Measurements from ENCODE around the gene SLC39A7.

GRCh38 chr6:33250731-33251130 lies 50.1 kb downstream of the SLC39A7 start:
- TF ChIP-seq CTCF (IDR thresholded peaks at IDR 0.05) (no peak), TFCP2L1 (CRISPR knock-in tag; IDR thresholded peaks at IDR 0.05) (no peak), SREBF2 (IDR thresholded peaks at IDR 0.05) (no peak), CBX8 (IDR thresholded peaks at IDR 0.05) (no peak), RNF2 (IDR thresholded peaks at IDR 0.05; ENCODE audit: borderline replicate concordance, low read depth) (no peak), ZFP36 (IDR thresholded peaks at IDR 0.05; ENCODE audit: borderline replicate concordance, partially characterized antibody) (no peak), CEBPB (IDR thresholded peaks at IDR 0.05) (no peak)
